NCI-H226 (cell line): ENCODE results near the gene TAOK3.
"Not testable (repeated sequence)": the region's sequence is repeated elsewhere in the genome, so short reads cannot be mapped to it uniquely, and the experiment has no call there.

ENCODE experiments used
- DNase-seq: peaks from one replicate; pipeline ENCODE4 v3.0.0-alpha.2; 2015

TAOK3 gene

DNA sequence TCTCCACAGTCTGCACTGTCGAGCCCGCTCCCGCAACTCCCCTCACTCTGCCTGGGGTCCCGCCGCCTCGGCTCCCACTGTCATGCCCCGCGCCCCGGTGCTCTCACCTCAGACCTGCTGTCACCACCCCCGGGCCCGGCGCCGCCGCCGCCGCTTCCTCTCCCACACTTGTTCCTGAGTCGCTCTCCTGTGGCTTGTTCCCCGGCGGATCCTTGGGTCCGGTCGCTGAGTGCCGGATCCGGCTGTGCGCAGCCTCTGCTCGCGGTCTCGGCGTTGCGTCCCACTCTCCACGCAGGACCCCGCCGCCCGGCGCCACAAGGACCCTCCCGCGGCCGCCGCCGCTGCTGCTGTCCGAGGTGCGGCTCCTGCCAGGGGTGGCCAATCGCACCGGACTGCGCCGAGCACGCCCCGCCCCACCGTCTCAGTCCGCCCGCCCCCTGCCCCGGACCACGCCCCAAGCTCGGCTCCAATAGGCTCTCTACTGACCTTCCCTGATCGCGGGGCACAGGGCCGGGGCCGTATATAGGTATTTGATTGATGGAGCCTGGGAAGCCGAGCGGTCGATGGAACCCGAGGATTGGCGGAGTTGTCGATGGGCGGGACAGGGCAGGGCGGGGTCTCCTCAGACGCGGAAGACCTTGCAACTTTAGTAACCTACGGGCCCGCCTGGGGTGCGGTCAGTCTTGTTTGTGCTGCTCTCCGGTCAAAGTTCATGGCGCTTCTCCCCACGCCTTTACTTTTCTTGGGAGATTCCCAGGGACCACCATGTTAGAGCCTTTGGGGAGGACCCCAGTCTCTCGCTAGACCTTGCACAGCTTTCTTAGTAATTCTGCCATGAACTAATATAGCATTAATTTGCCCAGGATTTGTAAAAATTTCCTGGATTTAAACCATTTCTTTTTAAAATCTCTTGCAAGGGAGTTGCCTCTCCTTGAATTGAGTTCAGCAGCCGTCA, at the start of gene TAOK3:
TSS of gene TAOK3 (minus strand) at position 367 of the 955 bp plus-strand sequence. CDS start 117,340 bp downstream, outside the sequence.
- peak; percentile 94 for DNase-seq

DNA sequence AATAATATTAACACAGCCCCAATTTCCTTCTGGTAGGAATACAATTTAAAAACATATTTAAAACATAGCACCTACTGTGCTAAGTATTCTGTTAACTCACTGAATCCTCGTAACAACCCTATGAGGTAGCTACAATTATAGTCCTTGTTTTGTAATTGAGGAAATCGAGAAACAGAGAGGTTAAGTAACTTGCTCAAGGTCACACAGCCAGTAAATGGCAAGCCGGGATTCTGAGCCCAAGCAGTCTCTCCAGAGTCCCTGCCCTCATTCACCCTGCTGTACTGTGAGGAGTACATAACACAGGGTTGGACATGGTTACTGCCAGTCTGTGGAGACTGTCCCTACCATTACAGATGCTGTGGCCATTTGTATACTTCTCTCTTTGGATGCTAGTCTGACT, 48.0 kb upstream of the TAOK3 start:
- no peak for DNase-seq

GRCh38 chr12:118418385-118419057, 45.8 kb upstream of the TAOK3 start:
- peak; percentile 45 for DNase-seq

- no peak for DNase-seq
These were observed 45.2 kb upstream of the TAOK3 start for GRCh38 chr12:118417942-118418341.

GRCh38 chr12:118409834-118410233, 37.1 kb upstream of the TAOK3 start:
- DNase-seq: no peak

DNA sequence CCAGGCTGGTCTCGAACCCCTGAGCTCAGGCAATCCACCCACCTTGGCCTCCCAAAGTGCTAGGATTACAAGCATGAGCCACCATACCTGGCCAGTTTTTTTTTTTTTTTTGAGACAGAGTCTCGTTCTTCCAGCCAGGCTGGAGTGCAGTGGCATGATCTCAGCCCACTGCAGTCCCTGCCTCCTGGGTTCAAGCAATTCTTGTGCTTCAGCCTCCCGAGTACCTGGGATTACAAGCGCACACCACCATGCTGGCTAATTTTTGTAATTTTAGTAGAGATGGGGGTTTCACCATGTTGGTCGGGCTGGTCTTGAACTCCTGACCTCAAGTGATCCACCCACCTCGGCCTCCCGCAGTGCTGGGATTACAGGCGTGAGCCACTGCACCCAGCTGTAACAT, 35.5 kb upstream of the TAOK3 start:
- DNase-seq: not testable (repeated sequence)

- DNase-seq: peak; percentile 18
These were observed 32.3 kb upstream of the TAOK3 start for GRCh38 chr12:118404876-118405521.

DNA sequence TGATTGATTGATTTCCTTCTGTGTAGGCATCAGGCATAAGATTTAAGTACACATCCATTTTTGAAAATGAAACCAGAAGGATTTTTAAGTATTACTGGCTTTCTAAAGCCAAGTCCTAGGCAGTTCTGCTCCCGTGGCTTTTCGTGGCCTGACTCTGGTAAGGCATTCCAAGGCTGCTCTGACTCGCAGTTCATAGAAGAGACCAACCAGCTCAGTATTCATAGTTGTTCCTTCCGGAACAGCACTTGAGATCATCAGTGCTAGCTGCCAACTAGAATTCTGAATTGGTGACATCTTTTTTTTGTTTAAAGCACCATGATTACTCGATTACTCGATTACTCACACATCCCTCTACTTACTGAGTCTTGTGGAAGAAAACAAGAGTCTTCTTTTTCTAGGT, 29.5 kb upstream of the TAOK3 start:
- DNase-seq: peak; percentile 52

DNA sequence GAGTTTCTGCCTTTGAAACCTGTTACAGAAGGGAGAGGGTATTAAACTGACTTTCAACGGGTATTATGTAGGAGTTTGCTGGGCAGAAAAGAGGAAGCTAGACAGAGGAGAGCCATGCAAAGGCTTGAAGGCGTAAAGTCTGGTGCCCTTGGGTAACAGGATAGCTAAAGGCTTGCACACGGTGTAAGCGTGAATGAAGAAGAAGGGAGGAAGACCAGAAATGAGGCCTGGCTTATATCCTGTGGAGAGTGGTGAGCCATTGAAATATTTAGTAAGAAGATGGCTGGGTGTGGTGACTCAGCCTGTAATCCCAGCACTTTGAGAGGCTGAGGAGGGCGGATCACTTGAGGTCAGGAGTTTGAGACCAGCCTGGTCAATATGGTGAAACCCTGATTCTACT, 26.2 kb upstream of the TAOK3 start:
- no peak for DNase-seq

DNA sequence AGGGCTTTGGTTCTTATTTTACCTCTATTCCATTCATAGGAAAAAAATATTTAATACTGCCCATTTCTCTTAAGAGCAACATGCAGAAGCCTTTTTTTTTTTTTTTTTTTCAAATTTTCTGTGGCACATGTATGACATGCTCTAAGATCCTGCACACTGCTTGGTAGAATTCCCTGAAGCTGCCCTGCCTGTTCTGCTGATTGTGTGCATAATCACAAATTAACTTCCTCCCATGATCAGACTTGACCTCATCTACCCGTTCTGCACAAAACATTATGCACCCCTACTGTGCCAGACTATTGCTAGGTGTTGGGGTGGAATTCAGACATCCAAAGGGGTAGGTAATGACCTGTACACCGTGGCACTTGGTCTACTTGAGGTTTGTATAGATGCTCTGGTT, 25.8 kb upstream of the TAOK3 start:
- DNase-seq: no peak

DNA sequence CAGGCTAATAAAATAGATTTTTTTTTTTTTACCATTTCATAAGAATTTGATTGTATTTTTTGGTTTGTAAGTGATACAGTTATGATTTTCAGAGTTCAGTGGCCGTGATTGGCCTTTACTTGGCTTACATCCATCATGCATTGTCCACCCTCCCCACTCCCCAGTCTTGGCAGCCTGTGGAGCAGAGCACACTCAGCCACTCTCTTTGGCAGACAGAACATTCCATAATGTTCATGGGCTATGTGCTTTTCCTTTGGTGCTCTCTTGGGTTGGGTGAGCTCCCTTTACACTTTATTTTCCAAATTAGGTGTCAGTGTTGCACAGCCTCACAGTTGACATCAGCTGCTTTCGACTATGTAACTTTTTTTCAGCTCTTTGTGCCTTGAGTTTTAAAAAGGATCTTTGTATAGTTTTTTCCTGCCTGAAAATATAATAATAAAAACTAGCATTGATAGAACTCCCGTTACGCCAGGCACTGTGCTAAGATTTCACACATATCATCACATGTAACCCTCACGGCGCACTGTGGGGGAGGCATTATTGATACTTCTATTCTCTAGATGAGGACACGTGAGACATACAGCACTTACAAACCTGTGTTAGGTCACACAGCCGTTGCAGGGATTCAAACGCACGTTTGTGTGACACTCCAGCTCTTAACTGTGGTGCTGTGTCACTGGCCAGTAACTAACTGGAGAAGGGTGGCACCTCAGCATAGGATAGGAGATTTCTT, 25.2 kb upstream of the TAOK3 start:
- DNase-seq: no peak

GRCh38 chr12:118391836-118392235, 19.1 kb upstream of the TAOK3 start:
- no peak for DNase-seq

DNA sequence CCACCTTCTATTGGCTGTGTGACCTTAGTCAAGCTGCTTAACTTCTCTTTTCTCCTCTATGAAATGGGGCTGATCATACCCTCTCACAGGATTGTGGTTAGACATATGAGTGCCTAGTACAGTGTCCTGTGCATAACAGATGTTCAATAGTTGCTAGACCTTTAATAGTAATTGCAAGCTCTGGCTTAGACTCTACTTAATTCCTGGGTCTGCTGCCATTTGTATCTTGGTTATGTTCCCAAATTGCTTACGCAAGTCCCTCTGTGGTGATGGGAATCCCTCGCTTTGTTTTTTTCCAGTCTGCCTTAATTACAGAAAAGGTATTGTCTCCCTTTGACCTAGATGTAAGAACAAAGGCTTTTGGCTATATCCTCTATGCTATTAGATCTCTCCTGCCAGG, 18.7 kb upstream of the TAOK3 start:
- DNase-seq: no peak

DNA sequence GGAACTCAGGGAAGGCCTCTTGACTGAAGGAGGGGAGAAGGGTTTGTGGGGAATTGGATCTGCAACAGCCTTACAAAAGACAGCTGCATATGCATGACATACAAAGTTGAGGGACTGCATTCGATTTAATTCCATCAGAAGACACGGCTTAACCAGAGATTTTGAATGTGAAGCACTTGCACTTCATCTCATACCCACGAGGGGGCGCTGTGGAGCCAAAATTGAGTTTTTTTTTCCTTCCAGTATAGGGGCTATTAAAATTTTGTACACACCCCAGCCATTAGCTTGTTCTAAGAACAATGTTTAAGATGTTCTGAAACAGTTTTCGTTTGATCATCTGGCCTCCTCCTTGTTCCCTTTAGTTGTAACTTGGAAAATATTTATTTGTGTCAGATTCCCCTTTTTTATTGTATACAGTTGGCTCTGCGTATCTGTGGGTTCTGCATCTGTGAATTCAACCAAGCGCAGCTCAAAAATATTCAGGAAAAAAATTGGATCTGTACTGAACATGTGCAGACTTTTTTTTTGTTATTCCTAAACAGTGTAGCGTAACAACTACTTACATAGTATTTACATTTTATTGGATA, 5.3 kb upstream of the TAOK3 start:
- peak; percentile 14 for DNase-seq

DNA sequence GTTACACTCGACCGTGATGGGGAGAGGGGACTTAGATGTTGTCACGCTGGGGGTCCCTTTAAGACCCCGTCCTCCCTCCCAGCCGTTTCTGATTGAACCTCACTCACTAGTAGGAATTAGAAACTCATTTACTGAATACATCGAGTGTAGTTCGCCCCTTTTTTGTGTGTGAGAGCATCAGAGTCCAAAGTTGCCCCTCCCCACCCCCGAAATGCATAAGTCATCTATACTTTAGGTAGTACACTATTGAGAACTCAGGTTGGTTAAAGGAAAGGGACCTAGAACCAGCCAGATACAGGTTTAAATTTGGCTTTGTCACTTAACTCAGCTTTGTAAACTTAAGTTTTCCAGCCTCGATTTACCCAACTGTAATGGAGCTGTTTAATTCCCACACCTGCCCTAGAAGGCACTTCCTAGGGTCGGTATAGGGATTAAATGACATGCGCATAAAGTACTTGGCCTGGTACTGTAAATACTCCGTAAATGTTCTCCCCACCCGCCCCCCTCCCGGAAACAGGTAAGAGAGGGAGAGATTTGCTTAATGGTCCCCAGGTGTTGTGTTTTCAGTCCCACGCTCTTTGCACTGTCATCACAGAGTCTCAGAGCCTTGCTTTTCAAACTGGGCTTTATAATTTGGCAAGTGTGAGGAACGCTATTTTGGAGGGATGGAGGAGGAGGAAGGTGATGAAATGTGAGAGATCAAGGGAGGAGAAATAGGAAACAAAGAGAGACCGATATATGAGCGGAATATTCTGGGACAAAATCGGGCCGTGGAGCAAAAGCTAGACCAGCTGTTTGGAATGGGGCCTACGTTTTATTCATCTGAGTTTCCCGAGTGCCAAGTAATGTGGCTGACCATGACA, 4.5 kb upstream of the TAOK3 start:
- no peak for DNase-seq

GRCh38 chr12:118376089-118377020, 3.6 kb upstream of the TAOK3 start, which contains the start of gene SUDS3:
SUDS3 (plus strand) TSS chr12:118376555; CDS start chr12:118376692, 137 bp downstream.
- peak; percentile 43 for DNase-seq

- no peak for DNase-seq
These were observed 2.6 kb upstream of the TAOK3 start for GRCh38 chr12:118375348-118375747.

DNA sequence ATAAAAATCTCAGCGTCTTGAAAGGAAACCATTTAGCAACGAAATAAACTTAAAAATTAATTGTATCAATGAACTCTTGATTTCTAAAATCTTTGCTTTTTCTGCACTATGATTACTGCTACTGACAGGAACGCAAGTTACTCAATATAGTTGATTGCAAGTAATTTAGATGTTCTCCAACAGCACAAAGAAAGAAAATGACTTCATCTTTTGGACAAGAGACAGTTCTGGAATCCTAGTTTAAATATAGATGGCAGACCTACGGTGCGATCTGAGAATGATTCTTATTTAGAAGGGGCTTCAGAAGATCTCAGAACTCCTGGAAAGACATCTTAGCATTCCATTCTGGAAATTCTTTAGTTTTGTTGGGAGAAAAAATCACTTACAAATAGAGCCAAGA, 2.2 kb upstream of the TAOK3 start:
- DNase-seq: no peak

- no peak for DNase-seq
These were observed 1.5 kb upstream of the TAOK3 start for GRCh38 chr12:118374126-118374725.

- DNase-seq: no peak
These were observed 909 bp upstream of the TAOK3 start for GRCh38 chr12:118373616-118374015.
